Thoracic aorta endothelial cell (primary cell): ENCODE results near the gene PITHD1. TPM values are rescaled to one million over a fixed set of nuclear protein-coding genes. Genes with fewer than 3 reads are reported as not detected.

Source experiments
- total RNA-seq: library from RNA; depleted of rRNA; stranded (reverse); fragments of >200 nt; gene quantifications from 2 replicates; pipeline ENCODE4 v1.2.3, GENCODE V29; 2012

The PITHD1 gene
- 31.3 and 40.0 TPM in 2 replicates for total RNA-seq

GRCh38 chr1:23777979-23778814 is at the start of gene PITHD1:
Gene PITHD1, plus strand, starts transcription at chr1:23778418. Its CDS starts 98 bp downstream, at chr1:23778516.

GRCh38 chr1:23743287-23744152 is 34.7 kb upstream of the PITHD1 start, which contains the start of gene ELOA:
Gene ELOA, plus strand, starts transcription at chr1:23743471. Its CDS starts 33 bp downstream, at chr1:23743504.

GRCh38 chr1:23790696-23791515 is 12.7 kb downstream of the PITHD1 start, which contains the start of gene LYPLA2:
Gene LYPLA2, plus strand, starts transcription at chr1:23791145. Its CDS starts 1,538 bp downstream, at chr1:23792683.

GRCh38 chr1:23800400-23801337 is 22.5 kb downstream of the PITHD1 start, which contains the start of gene GALE:
Gene GALE, minus strand, starts transcription at chr1:23800754. Its CDS starts 1,747 bp downstream, at chr1:23799007.

GRCh38 chr1:23825076-23825761 is 47.0 kb downstream of the PITHD1 start, which contains the start of gene HMGCL:
Gene HMGCL, minus strand, starts transcription at chr1:23825429. Its CDS starts 14 bp downstream, at chr1:23825415.

Other genes starting within 250 kb of the PITHD1 start
- gene E2F2, start 247.2 kb upstream of the PITHD1 start, total RNA-seq: 3.9 and 6.0 TPM in 2 replicates
- 191 and 227 TPM in 2 replicates for gene ID3, start 218.9 kb upstream of the PITHD1 start, total RNA-seq
- gene RPL11, start 86.6 kb upstream of the PITHD1 start, total RNA-seq: 870 and 1,099 TPM in 2 replicates
- 53.3 and 60.9 TPM in 2 replicates for gene ELOA, start 34.9 kb upstream of the PITHD1 start, total RNA-seq
- gene LYPLA2, start 12.7 kb downstream of the PITHD1 start, total RNA-seq: 84.0 and 88.7 TPM in 2 replicates
- gene GALE, start 22.3 kb downstream of the PITHD1 start, total RNA-seq: 38.2 and 45.7 TPM in 2 replicates
- gene HMGCL, start 47.0 kb downstream of the PITHD1 start, total RNA-seq: 21.3 and 26.6 TPM in 2 replicates
- 6.8 and 6.9 TPM in 2 replicates for gene FUCA1, start 89.9 kb downstream of the PITHD1 start, total RNA-seq
- not detected in 2 replicates for gene CNR2, start 134.9 kb downstream of the PITHD1 start, total RNA-seq
- gene PNRC2, start 181.4 kb downstream of the PITHD1 start, total RNA-seq: 161 and 166 TPM in 2 replicates
- gene SRSF10, start 201.9 kb downstream of the PITHD1 start, total RNA-seq: 157 and 159 TPM in 2 replicates